ENCODE results near the gene GNL1. TPM values are rescaled to one million over a fixed set of nuclear protein-coding genes. Genes with fewer than 3 reads are reported as not detected.

The GNL1 gene
- total and polyA plus RNA-seq, 2 donors (not counting 3 experiments of a cell fraction or from before 2014, with no cell fraction given), result 58.4 to 87.3 TPM

DNA sequence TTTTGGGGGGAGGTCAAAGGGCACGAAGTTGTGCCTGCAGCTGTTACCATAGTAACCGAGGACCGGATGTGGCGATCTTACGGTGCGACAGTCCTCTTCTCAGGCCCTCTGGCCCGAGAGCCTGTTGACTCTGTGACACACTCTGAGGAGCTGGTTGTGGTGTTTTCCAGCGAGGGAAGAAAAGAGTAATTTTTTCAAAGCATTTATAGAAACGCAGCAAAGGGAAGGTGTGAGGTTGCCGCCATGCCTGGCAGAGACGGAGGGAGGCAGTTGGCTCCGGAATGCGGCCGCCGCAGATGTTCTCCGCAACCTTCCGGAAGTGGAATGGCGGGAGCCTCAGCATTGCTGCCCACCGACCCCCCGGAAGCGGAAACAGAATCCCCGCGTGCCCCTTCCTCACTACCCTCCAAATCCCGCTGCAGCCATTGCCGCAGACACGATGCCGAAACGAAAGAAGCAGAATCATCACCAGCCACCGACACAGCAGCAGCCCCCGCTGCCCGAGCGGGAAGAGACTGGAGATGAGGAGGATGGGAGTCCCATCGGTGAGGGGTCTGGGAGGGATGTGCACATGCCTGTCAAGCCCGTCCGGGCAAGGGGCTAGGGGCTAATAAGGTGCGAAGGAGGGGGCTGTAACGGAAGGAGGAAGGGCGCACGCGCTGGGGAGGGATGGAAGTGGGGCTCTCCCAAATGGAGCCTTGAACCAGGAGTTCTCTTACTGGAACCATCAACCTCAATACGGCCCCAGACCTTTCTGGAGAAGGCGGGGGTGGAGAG is 805 bp upstream of the GNL1 start, which contains the start of gene PRR3:
PRR3 (plus strand) TSS at position 390 of the 777 bp plus-strand sequence; CDS start at position 440, 50 bp downstream.
- CTCF ChIA-PET, result interaction anchor here (0.9 to 4.9 kb wide), 8 partner anchors 12 to 115 kb away, joined by 3 to 65 read pairs (median 7); partner anchors contain the start of genes ABCF1 and DHX16
- Histone ChIP-seq H3K9ac (replicated peaks; ENCODE audit: extremely low read depth, insufficient read depth, low read length) (peak within 1 kb of the TSS; percentile 86), H3K4me1 (ENCODE audit: control insufficient read depth, extremely low read depth, insufficient read depth, low read length) (peaks cover 19% of the 10 kb centered on the region), H3K4me3 (replicated peaks in 1 of 3; ENCODE audit: insufficient read depth in 1 of 3, low read depth in 1 of 3, low read length in 3 of 3) (peak within 1 kb of the TSS; percentile 39 to 93 (median 52)), H3K79me2 (ENCODE audit: control insufficient read depth, insufficient read depth, low read length) (peaks cover 16% of the 10 kb centered on the region), H3K9me3 (replicated peaks; ENCODE audit: control insufficient read depth, insufficient read depth, low read length) (no peaks in the 10 kb centered on the region), H3K27me3 (ENCODE audit: control insufficient read depth in 2 of 2, insufficient read depth in 2 of 2, low read length in 2 of 2) (no peaks in the 10 kb centered on the region), H3K4me2 (ENCODE audit: insufficient read depth, low read length) (peak within 1 kb of the TSS; percentile 83), H2AFZ (ENCODE audit: low read depth, low read length) (peak within 1 kb of the TSS; percentile 94), H3K27ac (ENCODE audit: insufficient read depth, low read depth, low read length) (peak within 1 kb of the TSS; percentile 84), H3K9me1 (replicated peaks; ENCODE audit: control insufficient read depth, extremely low read depth, insufficient read depth, low read length) (no peaks in the 10 kb centered on the region), H4K20me1 (replicated peaks; ENCODE audit: control insufficient read depth, extremely low read depth, insufficient read depth, low read length) (no peaks in the 10 kb centered on the region), H3K36me3 (ENCODE audit: control insufficient read depth in 2 of 2, extremely low read depth in 1 of 2, insufficient read depth in 2 of 2, low read length in 2 of 2) (peaks cover 0 to 13% of the 10 kb centered on the region in 2 experiments)
- dilution Hi-C loops (cut with MboI; ENCODE audit: extremely low pct_ligation_motif_present, low sequenced_read_pairs), result no loop called here
- intact Hi-C loops (cut with micrococcal nuclease), result loop anchor here (1.0 kb wide), 4 partner anchors 14 to 130 kb away; partner anchors contain the start of genes ABCF1, MRPS18B and PPP1R10
- TF ChIP-seq MYC (IDR thresholded peaks at IDR 0.05; ENCODE audit: low read depth, low read length), result no peak
- TF ChIP-seq POLR2AphosphoS5 (IDR thresholded peaks at IDR 0.05; ENCODE audit: insufficient read depth, low read depth, low read length), result peak; percentile 64
- no peak for TF ChIP-seq GATA2 (IDR thresholded peaks at IDR 0.05; ENCODE audit: insufficient read depth, insufficient read length, low read depth, low read length)
- TF ChIP-seq, protein P1, sequence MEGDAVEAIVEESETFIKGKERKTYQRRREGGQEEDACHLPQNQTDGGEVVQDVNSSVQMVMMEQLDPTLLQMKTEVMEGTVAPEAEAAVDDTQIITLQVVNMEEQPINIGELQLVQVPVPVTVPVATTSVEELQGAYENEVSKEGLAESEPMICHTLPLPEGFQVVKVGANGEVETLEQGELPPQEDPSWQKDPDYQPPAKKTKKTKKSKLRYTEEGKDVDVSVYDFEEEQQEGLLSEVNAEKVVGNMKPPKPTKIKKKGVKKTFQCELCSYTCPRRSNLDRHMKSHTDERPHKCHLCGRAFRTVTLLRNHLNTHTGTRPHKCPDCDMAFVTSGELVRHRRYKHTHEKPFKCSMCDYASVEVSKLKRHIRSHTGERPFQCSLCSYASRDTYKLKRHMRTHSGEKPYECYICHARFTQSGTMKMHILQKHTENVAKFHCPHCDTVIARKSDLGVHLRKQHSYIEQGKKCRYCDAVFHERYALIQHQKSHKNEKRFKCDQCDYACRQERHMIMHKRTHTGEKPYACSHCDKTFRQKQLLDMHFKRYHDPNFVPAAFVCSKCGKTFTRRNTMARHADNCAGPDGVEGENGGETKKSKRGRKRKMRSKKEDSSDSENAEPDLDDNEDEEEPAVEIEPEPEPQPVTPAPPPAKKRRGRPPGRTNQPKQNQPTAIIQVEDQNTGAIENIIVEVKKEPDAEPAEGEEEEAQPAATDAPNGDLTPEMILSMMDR (IDR thresholded peaks at IDR 0.05; ENCODE audit: extremely low read depth in 1 of 2, insufficient read depth in 1 of 2, low read depth in 1 of 2, low read length in 2 of 2), result no peak
- TF ChIP-seq, protein P2, sequence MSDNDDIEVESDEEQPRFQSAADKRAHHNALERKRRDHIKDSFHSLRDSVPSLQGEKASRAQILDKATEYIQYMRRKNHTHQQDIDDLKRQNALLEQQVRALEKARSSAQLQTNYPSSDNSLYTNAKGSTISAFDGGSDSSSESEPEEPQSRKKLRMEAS (IDR thresholded peaks at IDR 0.05; ENCODE audit: insufficient read depth, insufficient read length), result no peak
- TF ChIP-seq EZH2 (IDR thresholded peaks at IDR 0.05; ENCODE audit: borderline replicate concordance, low read depth, low read length, severe bottlenecking), result no peak
- peak; percentile 55 for TF ChIP-seq POLR2A (IDR thresholded peaks at IDR 0.05; ENCODE audit: low read depth, low read length)
- no peak for TF ChIP-seq FOS (IDR thresholded peaks at IDR 0.05; ENCODE audit: borderline replicate concordance, insufficient read depth, low read length)
- no peak for TF ChIP-seq JUN (IDR thresholded peaks at IDR 0.05; ENCODE audit: borderline replicate concordance, insufficient read depth, insufficient read length, low read depth)
- FAIRE-seq (peak; percentile 95), DNase-seq (ENCODE audit: low read depth, low spot score) (peak; percentile 85)
- TSS peak; percentile 38 for BruUV-seq (replicated peaks)
- POLR2A ChIA-PET, result interaction anchor here (0.6 to 2.1 kb wide), 2 partner anchors 14 to 557 kb away, joined by 4 to 9 read pairs; partner anchors contain the start of genes ABCF1 and PSORS1C1
